ENCODE measurements around the gene TMEM229A.

TMEM229A gene

DNA sequence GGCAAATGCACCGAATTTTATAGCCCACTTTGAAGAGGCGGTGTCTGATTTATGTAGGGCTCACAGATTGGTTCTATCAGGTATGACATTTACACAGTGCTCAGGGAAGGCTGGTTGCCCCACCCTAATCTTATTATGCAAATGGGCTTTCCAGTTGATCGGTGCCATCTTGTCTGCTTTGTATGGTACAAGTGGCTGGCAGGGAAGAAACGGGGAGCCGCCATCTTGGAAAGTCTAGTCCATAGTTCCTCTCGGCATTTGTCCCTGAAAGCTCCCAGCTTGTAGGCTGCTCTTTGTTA, 36.6 kb downstream of the TMEM229A start:
- H3K27ac ChIP-seq (ENCODE audit: low read length) = no peak overlapping the region
- H3K79me2 ChIP-seq (ENCODE audit: insufficient read depth, low read length) = no peaks in the 10 kb centered on the region
- no peaks in the 10 kb centered on the region for H3K27me3 ChIP-seq (ENCODE audit: insufficient read depth, low read length, poor library complexity)
- no peak overlapping the region for H3K4me3 ChIP-seq (ENCODE audit: low read depth in 1 of 2, low read length in 2 of 2)
- H3K4me2 ChIP-seq (ENCODE audit: insufficient read depth, low read length) = no peak overlapping the region
- no peak for DNase-seq
- H4K20me1 ChIP-seq (ENCODE audit: insufficient read depth, low read length) = no peaks in the 10 kb centered on the region
- TF ChIP-seq, protein P1, sequence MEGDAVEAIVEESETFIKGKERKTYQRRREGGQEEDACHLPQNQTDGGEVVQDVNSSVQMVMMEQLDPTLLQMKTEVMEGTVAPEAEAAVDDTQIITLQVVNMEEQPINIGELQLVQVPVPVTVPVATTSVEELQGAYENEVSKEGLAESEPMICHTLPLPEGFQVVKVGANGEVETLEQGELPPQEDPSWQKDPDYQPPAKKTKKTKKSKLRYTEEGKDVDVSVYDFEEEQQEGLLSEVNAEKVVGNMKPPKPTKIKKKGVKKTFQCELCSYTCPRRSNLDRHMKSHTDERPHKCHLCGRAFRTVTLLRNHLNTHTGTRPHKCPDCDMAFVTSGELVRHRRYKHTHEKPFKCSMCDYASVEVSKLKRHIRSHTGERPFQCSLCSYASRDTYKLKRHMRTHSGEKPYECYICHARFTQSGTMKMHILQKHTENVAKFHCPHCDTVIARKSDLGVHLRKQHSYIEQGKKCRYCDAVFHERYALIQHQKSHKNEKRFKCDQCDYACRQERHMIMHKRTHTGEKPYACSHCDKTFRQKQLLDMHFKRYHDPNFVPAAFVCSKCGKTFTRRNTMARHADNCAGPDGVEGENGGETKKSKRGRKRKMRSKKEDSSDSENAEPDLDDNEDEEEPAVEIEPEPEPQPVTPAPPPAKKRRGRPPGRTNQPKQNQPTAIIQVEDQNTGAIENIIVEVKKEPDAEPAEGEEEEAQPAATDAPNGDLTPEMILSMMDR (IDR thresholded peaks at IDR 0.05; ENCODE audit: borderline replicate concordance, extremely low read depth, low read length, poor library complexity, severe bottlenecking) = no peak
- TF ChIP-seq EZH2 (IDR thresholded peaks at IDR 0.05; ENCODE audit: borderline replicate concordance, low read depth, low read length, severe bottlenecking) = no peak
- no peaks in the 10 kb centered on the region for H3K9me3 ChIP-seq (ENCODE audit: insufficient read depth, low read length, severe bottlenecking)
- no peak for ATAC-seq (ENCODE audit: insufficient read depth, low read depth)
- H3K9ac ChIP-seq (ENCODE audit: low read depth, low read length) = no peak overlapping the region
- no peaks in the 10 kb centered on the region for H3K4me1 ChIP-seq (ENCODE audit: insufficient read depth, low read length)
- no peaks in the 10 kb centered on the region for H3K36me3 ChIP-seq (ENCODE audit: insufficient read depth, low read length)
- no peak overlapping the region for H2AFZ ChIP-seq (ENCODE audit: low read depth, low read length)

DNA sequence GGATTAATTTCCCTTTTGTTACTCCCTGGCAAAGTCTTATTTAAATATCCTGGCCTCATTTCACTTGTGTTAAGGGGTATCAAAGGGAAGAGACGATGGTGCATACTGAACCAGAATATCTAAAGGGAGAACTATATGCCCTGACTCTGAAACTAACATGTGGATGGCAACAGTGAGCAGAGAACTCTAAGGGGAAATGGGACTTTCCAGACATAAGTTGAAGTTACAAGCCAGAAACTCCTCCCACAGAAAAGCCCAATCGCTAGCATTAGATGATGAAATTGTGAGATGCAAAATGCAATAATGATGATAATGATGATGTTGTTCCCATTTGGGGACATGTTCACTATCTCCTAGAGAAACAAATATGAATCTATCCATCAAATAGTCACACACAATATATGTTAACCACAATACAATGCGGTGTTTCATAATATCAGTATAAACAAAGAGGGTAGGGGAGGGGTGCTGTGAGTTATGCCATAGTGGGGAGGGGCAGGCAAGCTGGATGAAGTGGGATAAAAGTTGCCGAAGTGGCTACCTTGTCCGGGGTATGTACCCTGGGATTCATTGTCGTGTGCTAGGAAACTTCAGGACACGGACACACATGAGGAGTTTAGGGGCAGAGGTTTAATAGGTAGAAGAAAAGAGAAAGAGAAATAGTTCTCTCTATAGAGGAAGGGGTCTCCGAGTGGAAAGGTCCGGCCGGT, 37.1 kb downstream of the TMEM229A start:
- H3K79me2 ChIP-seq (ENCODE audit: insufficient read depth, low read length) = no peaks in the 10 kb centered on the region
- H2AFZ ChIP-seq (ENCODE audit: low read depth, low read length) = no peak overlapping the region
- no peak overlapping the region for H3K9ac ChIP-seq (ENCODE audit: low read depth, low read length)
- DNase-seq = no peak
- H3K36me3 ChIP-seq (ENCODE audit: insufficient read depth, low read length) = no peaks in the 10 kb centered on the region
- ATAC-seq (ENCODE audit: insufficient read depth, low read depth) = no peak
- H3K27me3 ChIP-seq (ENCODE audit: insufficient read depth, low read length, poor library complexity) = no peaks in the 10 kb centered on the region
- H3K9me3 ChIP-seq (ENCODE audit: insufficient read depth, low read length, severe bottlenecking) = no peaks in the 10 kb centered on the region
- no peak for TF ChIP-seq EZH2 (IDR thresholded peaks at IDR 0.05; ENCODE audit: borderline replicate concordance, low read depth, low read length, severe bottlenecking)
- TF ChIP-seq, protein P1 (IDR thresholded peaks at IDR 0.05; ENCODE audit: borderline replicate concordance, extremely low read depth, low read length, poor library complexity, severe bottlenecking) = no peak
- H3K4me2 ChIP-seq (ENCODE audit: insufficient read depth, low read length) = no peak overlapping the region
- H3K27ac ChIP-seq (ENCODE audit: low read length) = no peak overlapping the region
- no peak overlapping the region for H3K4me3 ChIP-seq (ENCODE audit: low read depth in 1 of 2, low read length in 2 of 2)
- no peaks in the 10 kb centered on the region for H3K4me1 ChIP-seq (ENCODE audit: insufficient read depth, low read length)
- H4K20me1 ChIP-seq (ENCODE audit: insufficient read depth, low read length) = no peaks in the 10 kb centered on the region

DNA sequence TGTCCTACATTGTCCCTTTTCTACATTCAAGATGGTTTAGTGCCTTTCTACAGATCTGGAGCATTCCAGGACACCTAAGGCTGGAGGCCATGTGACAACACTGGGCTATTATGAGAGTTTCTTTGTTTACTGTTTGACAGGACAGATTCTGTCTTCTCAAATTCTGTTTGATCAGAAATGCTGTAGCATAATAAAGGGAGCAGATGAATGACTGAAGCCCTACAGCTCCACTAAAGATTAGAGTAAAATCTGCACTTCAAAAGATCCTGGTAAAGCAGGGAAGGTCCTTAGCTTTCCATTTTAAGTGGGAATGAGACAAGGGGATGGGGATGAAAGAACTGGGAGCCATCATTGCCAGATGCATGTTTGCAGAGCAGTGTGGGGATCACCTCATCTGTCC, 38.4 kb downstream of the TMEM229A start:
- Histone ChIP-seq H3K4me1 (ENCODE audit: insufficient read depth, low read length) (no peaks in the 10 kb centered on the region), H3K4me3 (ENCODE audit: low read depth in 1 of 2, low read length in 2 of 2) (no peak overlapping the region), H4K20me1 (ENCODE audit: insufficient read depth, low read length) (no peaks in the 10 kb centered on the region), H3K9ac (ENCODE audit: low read depth, low read length) (no peak overlapping the region), H3K4me2 (ENCODE audit: insufficient read depth, low read length) (no peak overlapping the region), H2AFZ (ENCODE audit: low read depth, low read length) (no peak overlapping the region), H3K27me3 (ENCODE audit: insufficient read depth, low read length, poor library complexity) (no peaks in the 10 kb centered on the region), H3K36me3 (ENCODE audit: insufficient read depth, low read length) (no peaks in the 10 kb centered on the region), H3K27ac (ENCODE audit: low read length) (no peak overlapping the region), H3K9me3 (ENCODE audit: insufficient read depth, low read length, severe bottlenecking) (no peaks in the 10 kb centered on the region), H3K79me2 (ENCODE audit: insufficient read depth, low read length) (no peaks in the 10 kb centered on the region)
- TF ChIP-seq EZH2 (IDR thresholded peaks at IDR 0.05; ENCODE audit: borderline replicate concordance, low read depth, low read length, severe bottlenecking) = no peak
- TF ChIP-seq, protein P1 (IDR thresholded peaks at IDR 0.05; ENCODE audit: borderline replicate concordance, extremely low read depth, low read length, poor library complexity, severe bottlenecking) = no peak
- ATAC-seq (ENCODE audit: insufficient read depth, low read depth) = no peak
- no peak for DNase-seq

Data from DND-41 (cell line).